K562 treated with DMSO at 1 percent for 4 hours (cell line): ENCODE results near the gene LMO1. TPM values are rescaled to one million over a fixed set of nuclear protein-coding genes. Genes with fewer than 3 reads are reported as not detected.

Experiments used
- total RNA-seq: library from RNA; unstranded; fragments of 300-600 nt; gene quantifications from 2 replicates; pipeline ENCODE4 v1.2.3, GENCODE V29; 2022; ENCODE audit not compliant: insufficient read depth

Gene LMO1
- not detected in 2 replicates for total RNA-seq

GRCh38 chr11:8263769-8264410, at the start of gene LMO1:
LMO1 (minus strand) TSS chr11:8263878; CDS start chr11:8263362, 516 bp downstream.

Other genes with a start within 250 kb of the LMO1 start
- not detected in 2 replicates for gene TUB, start 182.7 kb downstream of the LMO1 start, total RNA-seq
- gene RIC3, start 94.9 kb downstream of the LMO1 start, total RNA-seq: not detected in 2 replicates